Measurements from ENCODE around the gene ENDOV. TPM values are rescaled to one million over a fixed set of nuclear protein-coding genes. Genes with fewer than 3 reads are reported as not detected.

The ENDOV gene
- total RNA-seq, 2 experiments from 2014 or later = 12.3 to 13.0 TPM

DNA sequence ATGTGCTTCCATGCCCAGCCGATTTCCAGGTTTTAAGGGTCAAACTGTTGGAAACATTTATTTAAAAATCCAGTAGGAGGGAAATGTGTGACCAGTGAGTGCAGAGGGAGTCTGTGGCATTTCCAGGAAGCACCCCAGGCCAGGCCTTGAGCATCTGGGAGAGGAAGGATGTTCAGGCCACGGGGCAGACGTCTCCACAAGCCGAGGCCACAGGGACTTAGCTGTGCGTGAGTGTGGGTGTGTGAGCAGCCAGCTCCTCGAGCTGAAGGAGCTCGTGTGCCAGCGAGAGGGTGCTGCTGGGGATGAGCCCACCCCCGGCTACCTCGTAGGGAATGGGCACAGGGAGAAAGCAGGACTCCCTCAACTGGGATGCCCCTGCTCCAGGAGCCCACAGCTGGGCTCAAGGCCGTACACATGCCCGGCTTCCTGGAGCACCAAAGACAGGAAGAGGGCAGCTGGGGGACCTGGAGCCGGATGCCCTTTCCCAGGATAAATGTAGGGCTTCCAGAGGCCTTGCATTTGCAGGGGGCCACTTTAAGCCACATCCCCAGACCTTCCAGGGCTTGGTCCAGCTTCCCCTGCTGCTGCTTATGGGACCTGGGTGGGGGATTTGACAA lies 48.9 kb downstream of the ENDOV start:
- Mint-ChIP-seq H3K4me1 (no peaks in the 10 kb centered on the region), H3K27me3 (peaks cover 24% of the 10 kb centered on the region), H3K9me3 (ENCODE audit: low read depth) (no peaks in the 10 kb centered on the region), H3K27ac (no peak overlapping the region), H3K4me3 (no peak overlapping the region), H3K36me3 (ENCODE audit: low read depth) (no peaks in the 10 kb centered on the region)
- no peak for ATAC-seq
- DNase-seq = no peak
- ChIA-PET CTCF (interaction anchor here (0.6 to 0.7 kb wide), 2 partner anchors 27 to 37 kb away, joined by 3 to 5 read pairs; no protein-coding TSS in a partner anchor), POLR2A (no interaction called here)
- intact Hi-C loops (cut with DNase I, micrococcal nuclease) = no loop called here

DNA sequence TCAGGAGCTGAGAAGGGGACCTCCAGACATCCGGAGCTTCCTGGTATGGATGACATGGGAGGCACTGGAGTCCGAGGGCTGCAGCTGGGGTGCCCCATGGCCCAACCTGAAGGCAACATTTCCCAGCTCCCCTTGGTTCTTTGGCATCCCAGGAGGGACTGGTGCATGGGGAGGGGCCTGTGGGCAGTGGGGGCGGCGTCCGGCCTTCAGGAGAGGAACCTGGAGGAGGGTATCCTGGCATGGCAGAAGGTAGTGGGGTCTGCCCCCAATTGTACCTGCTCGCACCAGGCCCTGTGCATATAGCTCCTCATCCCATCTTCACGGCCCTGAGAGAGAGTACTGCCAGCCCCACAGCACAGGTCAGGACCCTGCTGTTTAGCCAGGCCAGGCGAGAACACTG lies 49.5 kb downstream of the ENDOV start:
- Mint-ChIP-seq H3K4me3 (no peak overlapping the region), H3K9me3 (ENCODE audit: low read depth) (no peaks in the 10 kb centered on the region), H3K36me3 (ENCODE audit: low read depth) (peaks cover 2% of the 10 kb centered on the region), H3K27ac (no peak overlapping the region), H3K27me3 (peaks cover 21% of the 10 kb centered on the region), H3K4me1 (no peaks in the 10 kb centered on the region)
- ChIA-PET CTCF (interaction anchor here (0.6 to 0.7 kb wide), 3 partner anchors 20 to 37 kb away, joined by 3 to 5 read pairs (median 3); no protein-coding TSS in a partner anchor), POLR2A (no interaction called here)
- intact Hi-C loops (cut with DNase I, micrococcal nuclease) = no loop called here
- no peak for DNase-seq
- no peak for ATAC-seq

DNA sequence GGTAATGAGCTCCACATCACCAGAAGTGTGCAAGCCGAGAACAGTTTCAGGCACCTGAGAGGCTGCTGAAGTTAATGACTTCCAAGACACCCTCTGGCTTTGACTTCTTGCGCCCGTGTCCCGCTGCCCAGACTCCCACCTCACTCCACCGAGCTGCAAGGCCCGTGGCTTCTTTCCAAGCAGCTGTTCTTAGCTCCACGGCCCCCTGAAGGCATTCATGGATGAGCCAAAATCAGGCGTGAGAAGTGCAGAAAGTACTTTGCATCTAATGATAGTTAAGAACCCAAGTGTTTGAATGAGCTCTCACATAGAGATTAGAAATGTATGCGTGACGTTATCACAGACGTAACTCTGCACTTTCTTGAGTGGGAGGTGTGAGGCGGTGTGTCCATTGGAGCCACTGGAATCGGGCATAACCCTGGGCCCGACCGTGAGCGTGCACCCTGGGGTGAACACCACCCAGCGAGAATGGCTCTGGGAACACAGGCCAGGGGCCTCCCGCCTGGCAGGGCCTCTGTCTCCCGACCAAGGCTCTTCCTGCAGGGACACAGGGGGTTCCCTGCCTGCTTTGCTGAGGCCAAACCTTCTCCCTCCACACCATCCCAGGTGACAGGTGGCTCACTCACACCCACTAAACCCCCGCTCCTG lies 50.5 kb downstream of the ENDOV start:
- no peak overlapping the region for H3K27ac Mint-ChIP-seq
- CTCF ChIA-PET = interaction anchor here (0.6 kb wide), 1 partner anchor 104 kb away, joined by 5 read pairs; no protein-coding TSS in a partner anchor
- ATAC-seq (no peak), DNase-seq (no peak)
- H3K27me3 Mint-ChIP-seq = peaks cover 17% of the 10 kb centered on the region
- intact Hi-C loops (cut with DNase I, micrococcal nuclease) = no loop called here
- no peaks in the 10 kb centered on the region for H3K9me3 Mint-ChIP-seq (ENCODE audit: low read depth)
- no peak overlapping the region for H3K4me3 Mint-ChIP-seq
- POLR2A ChIA-PET = interaction anchor here (0.7 to 0.8 kb wide), 2 partner anchors 12 to 25 kb away, joined by 3 to 5 read pairs; no protein-coding TSS in a partner anchor
- peaks cover 2% of the 10 kb centered on the region for H3K36me3 Mint-ChIP-seq (ENCODE audit: low read depth)
- no peaks in the 10 kb centered on the region for H3K4me1 Mint-ChIP-seq

DNA sequence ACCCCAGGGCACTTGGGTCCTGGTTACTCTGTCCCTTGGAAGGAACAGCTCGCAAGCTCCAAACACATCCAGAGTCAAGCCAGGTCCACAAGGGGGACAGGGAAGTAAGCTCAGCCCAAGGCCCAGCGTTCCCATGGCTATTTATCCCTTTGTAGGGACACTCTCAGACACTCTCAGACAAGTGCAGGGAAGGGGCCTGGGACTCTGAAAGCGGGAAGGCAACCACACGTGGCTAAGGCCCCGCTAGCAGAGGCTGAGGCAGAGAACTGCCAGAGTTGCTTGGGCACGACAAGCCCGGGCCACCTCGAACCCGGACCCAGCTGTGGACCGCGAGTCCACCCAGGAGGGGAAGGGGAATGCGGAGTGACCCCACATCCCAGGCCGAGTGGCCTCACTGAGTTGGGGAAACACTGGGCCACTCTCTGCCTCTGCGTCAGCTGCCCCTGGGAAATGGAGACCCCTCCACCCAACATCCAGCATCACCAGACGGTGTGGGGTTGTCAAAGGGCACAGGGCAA lies 51.3 kb downstream of the ENDOV start:
- no peaks in the 10 kb centered on the region for H3K9me3 Mint-ChIP-seq (ENCODE audit: low read depth)
- ChIA-PET CTCF (no interaction called here), POLR2A (interaction anchor here (0.8 kb wide), 1 partner anchor 26 kb away, joined by 5 read pairs; no protein-coding TSS in a partner anchor)
- H3K4me3 Mint-ChIP-seq = no peak overlapping the region
- H3K27ac Mint-ChIP-seq = no peak overlapping the region
- peaks cover 17% of the 10 kb centered on the region for H3K27me3 Mint-ChIP-seq
- no peak for DNase-seq
- peaks cover 2% of the 10 kb centered on the region for H3K36me3 Mint-ChIP-seq (ENCODE audit: low read depth)
- ATAC-seq = no peak
- intact Hi-C loops (cut with DNase I, micrococcal nuclease) = no loop called here
- H3K4me1 Mint-ChIP-seq = no peaks in the 10 kb centered on the region

DNA sequence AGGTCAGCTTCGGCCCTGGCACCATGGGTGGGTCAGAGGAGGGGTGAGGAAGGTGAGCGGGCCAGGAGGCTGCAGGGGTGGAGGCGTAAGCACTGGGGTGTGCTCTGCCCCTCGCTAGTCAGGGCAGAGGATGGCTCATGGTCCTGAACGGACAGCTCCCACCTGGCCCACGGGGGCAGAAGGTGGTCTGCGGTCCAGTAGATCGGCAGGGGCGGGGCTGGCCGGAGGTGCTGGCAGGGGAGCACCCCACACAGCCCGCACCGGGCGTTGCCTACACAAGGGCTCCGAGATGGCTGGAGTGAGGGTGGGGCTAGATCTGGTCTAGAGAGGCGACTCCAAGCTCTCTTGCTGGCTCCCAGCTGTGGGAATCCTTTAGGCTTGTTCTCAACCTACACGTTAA lies 53.3 kb downstream of the ENDOV start:
- H3K4me1 Mint-ChIP-seq = peaks cover 5% of the 10 kb centered on the region
- H3K9me3 Mint-ChIP-seq (ENCODE audit: low read depth) = no peaks in the 10 kb centered on the region
- ChIA-PET CTCF (no interaction called here), POLR2A (no interaction called here)
- H3K36me3 Mint-ChIP-seq (ENCODE audit: low read depth) = peaks cover 8% of the 10 kb centered on the region
- H3K4me3 Mint-ChIP-seq = no peak overlapping the region
- intact Hi-C loops (cut with DNase I, micrococcal nuclease) = no loop called here
- no peak for DNase-seq
- no peak for ATAC-seq
- no peak overlapping the region for H3K27ac Mint-ChIP-seq
- H3K27me3 Mint-ChIP-seq = peaks cover 22% of the 10 kb centered on the region

DNA sequence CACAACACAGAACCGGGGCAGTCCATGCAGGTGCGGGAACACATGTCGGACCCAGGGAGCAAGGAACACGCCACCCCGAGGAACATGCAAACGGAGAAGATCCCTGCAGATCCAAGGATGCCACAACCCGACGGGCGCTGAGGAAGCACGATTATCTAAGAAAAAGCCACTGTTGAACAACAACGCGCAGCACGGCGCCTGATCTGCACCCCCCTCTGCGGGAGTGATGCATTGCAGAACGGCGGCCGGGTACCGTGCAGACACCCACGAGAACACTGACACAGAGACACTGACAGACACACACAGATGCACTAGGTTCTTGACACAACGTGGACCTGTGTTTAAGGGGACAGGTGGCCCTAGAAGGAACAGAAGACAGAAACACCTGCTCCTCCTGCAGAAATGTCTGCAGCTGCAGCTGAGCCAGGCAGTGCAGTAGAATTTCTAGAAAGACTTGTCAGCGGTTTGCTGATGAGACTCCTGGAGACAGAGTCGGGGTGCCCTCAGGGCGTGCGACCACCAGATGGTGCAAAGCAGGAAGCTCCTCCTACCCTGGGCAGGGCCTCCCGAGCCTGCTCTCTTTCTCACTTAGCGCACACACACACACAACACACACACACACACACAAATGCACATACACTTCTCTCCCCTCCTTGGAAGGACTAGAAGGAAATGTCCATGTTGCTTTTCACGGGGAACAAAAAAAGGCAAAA lies 54.0 kb downstream of the ENDOV start:
- POLR2A ChIA-PET = no interaction called here
- DNase-seq = no peak
- CTCF ChIA-PET = interaction anchor here (0.6 kb wide), 1 partner anchor 18 kb away, joined by 3 read pairs; no protein-coding TSS in a partner anchor
- peaks cover 9% of the 10 kb centered on the region for H3K36me3 Mint-ChIP-seq (ENCODE audit: low read depth)
- no peak overlapping the region for H3K27ac Mint-ChIP-seq
- no peaks in the 10 kb centered on the region for H3K9me3 Mint-ChIP-seq (ENCODE audit: low read depth)
- intact Hi-C loops (cut with DNase I, micrococcal nuclease) = no loop called here
- H3K4me3 Mint-ChIP-seq = no peak overlapping the region
- H3K27me3 Mint-ChIP-seq = peaks cover 24% of the 10 kb centered on the region
- H3K4me1 Mint-ChIP-seq = peaks cover 5% of the 10 kb centered on the region
- no peak for ATAC-seq

DNA sequence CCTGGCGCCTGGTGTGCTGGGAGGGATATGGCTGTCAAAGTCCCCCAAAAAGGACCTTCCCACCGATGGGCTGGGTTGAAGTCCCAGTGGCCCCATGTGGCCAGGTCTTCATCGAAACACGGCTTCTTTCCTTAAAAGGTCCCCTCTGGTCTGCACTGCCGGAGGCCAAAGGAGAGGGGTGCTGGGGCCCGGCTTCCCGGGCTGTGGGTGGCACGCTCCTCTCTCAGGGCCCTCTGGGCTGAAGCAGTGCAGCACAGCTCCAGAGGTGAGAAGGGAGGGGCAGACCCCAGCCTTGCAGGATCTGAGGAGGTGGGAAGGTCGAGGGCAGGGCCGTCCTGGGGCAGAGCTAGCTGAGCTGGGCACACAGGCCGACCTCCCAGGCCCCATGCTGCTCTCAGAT lies 54.7 kb downstream of the ENDOV start:
- H3K27ac Mint-ChIP-seq = no peak overlapping the region
- peaks cover 9% of the 10 kb centered on the region for H3K36me3 Mint-ChIP-seq (ENCODE audit: low read depth)
- ChIA-PET POLR2A (no interaction called here), CTCF (no interaction called here)
- H3K4me3 Mint-ChIP-seq = no peak overlapping the region
- ATAC-seq = no peak
- no peaks in the 10 kb centered on the region for H3K9me3 Mint-ChIP-seq (ENCODE audit: low read depth)
- DNase-seq = no peak
- intact Hi-C loops (cut with DNase I, micrococcal nuclease) = loop anchor here in 1 of 2 experiments (10.0 kb wide), 1 partner anchor 925 kb away; the partner anchor contains the start of gene BAHCC1
- peaks cover 6% of the 10 kb centered on the region for H3K4me1 Mint-ChIP-seq
- H3K27me3 Mint-ChIP-seq = peaks cover 26% of the 10 kb centered on the region

- intact Hi-C loops (cut with DNase I, micrococcal nuclease) = loop anchor here in 1 of 2 experiments (10.0 kb wide), 1 partner anchor 924 kb away; the partner anchor contains the start of gene BAHCC1
- H3K27me3 Mint-ChIP-seq = peaks cover 34% of the 10 kb centered on the region
These were observed 55.6 kb downstream of the ENDOV start for GRCh38 chr17:80470603-80471002.

DNA sequence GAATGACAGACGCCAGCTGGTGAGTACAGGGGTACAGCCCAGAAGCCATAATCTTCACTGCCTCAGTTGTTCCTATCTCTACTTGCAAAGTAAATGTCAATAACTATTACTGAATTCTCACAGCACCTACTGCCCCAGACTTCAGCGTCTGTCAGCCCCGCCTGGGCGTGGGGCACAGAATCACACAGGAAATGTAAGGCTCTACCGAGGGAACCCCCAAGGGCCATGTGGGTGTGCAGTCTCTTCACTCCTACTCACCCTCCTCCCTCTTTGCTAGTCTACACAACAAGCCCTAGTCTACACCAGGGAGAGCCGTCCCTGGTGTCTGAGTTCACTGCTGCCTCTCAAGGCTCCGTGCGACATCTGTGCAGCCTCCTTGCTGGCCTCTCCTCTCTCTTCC lies 57.0 kb downstream of the ENDOV start:
- Mint-ChIP-seq H3K9me3 (ENCODE audit: low read depth) (no peaks in the 10 kb centered on the region), H3K36me3 (ENCODE audit: low read depth) (peaks cover 9% of the 10 kb centered on the region), H3K4me3 (no peak overlapping the region), H3K27me3 (peaks cover 32% of the 10 kb centered on the region), H3K27ac (no peak overlapping the region), H3K4me1 (peaks cover 16% of the 10 kb centered on the region)
- ATAC-seq (no peak), DNase-seq (no peak)
- POLR2A ChIA-PET = no interaction called here
- intact Hi-C loops (cut with DNase I, micrococcal nuclease) = loop anchor here in 1 of 2 experiments (10.0 kb wide), 1 partner anchor 923 kb away; the partner anchor contains the start of gene BAHCC1
- CTCF ChIA-PET = interaction anchor here (0.7 kb wide), 1 partner anchor 580 kb away, joined by 3 read pairs; no protein-coding TSS in a partner anchor

More at GRCh38 chr17:80470603-80471002, 55.6 kb downstream of the ENDOV start:
- Mint-ChIP-seq H3K27ac (no peak overlapping the region), H3K36me3 (ENCODE audit: low read depth) (peaks cover 9% of the 10 kb centered on the region), H3K4me1 (peaks cover 16% of the 10 kb centered on the region), H3K9me3 (ENCODE audit: low read depth) (no peaks in the 10 kb centered on the region), H3K4me3 (no peak overlapping the region)
- no peak for DNase-seq
- ChIA-PET POLR2A (no interaction called here), CTCF (no interaction called here)
- no peak for ATAC-seq

GRCh38 chr17:80472996-80473395 lies 58.0 kb downstream of the ENDOV start:
- no peak for DNase-seq
- no peak overlapping the region for H3K27ac Mint-ChIP-seq
- no peaks in the 10 kb centered on the region for H3K9me3 Mint-ChIP-seq (ENCODE audit: low read depth)
- intact Hi-C loops (cut with DNase I, micrococcal nuclease) = loop anchor here in 1 of 2 experiments (10.0 kb wide), 1 partner anchor 922 kb away; the partner anchor contains the start of gene BAHCC1
- no peak for ATAC-seq
- H3K4me3 Mint-ChIP-seq = no peak overlapping the region
- H3K36me3 Mint-ChIP-seq (ENCODE audit: low read depth) = peaks cover 9% of the 10 kb centered on the region
- peaks cover 16% of the 10 kb centered on the region for H3K4me1 Mint-ChIP-seq
- peaks cover 26% of the 10 kb centered on the region for H3K27me3 Mint-ChIP-seq
- POLR2A ChIA-PET = interaction anchor here (0.6 kb wide), 1 partner anchor 384 kb away, joined by 3 read pairs; no protein-coding TSS in a partner anchor
- CTCF ChIA-PET = interaction anchor here (0.7 kb wide), 1 partner anchor 804 kb away, joined by 3 read pairs; no protein-coding TSS in a partner anchor

DNA sequence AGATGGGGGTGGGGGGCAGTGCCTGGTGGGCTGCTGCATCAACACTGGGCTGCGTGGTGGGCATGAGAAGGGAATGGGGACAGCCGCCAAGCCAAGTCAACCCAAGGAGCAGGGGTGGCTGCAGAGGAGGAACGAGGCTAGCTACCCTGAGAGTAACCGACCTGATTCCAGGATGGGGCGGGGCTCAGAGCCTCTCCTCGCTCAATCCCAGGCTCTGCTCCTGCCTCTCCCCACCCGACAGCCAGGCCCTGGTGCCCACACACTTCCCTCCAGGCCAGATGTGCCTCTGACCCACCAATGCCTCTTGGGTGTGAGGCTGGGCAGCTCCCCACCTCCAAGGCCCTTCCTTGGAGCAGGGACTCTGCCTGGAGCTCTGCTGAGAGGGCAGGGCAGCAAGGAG lies 58.7 kb downstream of the ENDOV start:
- intact Hi-C loops (cut with DNase I, micrococcal nuclease) = loop anchor here in 1 of 2 experiments (2.0 to 10.0 kb wide), 2 partner anchors 101 to 921 kb away; partner anchors contain the start of gene BAHCC1

More for the DNA sequence above, 58.7 kb downstream of the ENDOV start:
- H3K4me3 Mint-ChIP-seq = peak overlapping the region; percentile 66
- CTCF ChIA-PET = no interaction called here
- no peak for DNase-seq
- H3K9me3 Mint-ChIP-seq (ENCODE audit: low read depth) = no peaks in the 10 kb centered on the region
- POLR2A ChIA-PET = interaction anchor here (0.6 kb wide), 1 partner anchor 383 kb away, joined by 3 read pairs; no protein-coding TSS in a partner anchor
- H3K36me3 Mint-ChIP-seq (ENCODE audit: low read depth) = peaks cover 9% of the 10 kb centered on the region
- H3K4me1 Mint-ChIP-seq = peaks cover 16% of the 10 kb centered on the region
- H3K27me3 Mint-ChIP-seq = peaks cover 24% of the 10 kb centered on the region
- no peak overlapping the region for H3K27ac Mint-ChIP-seq
- ATAC-seq = no peak

All from activated CD4-positive, alpha-beta T cell treated with anti-CD3 and anti-CD28 coated beads for 36 hours (primary cell).